Neural cell (in vitro differentiated cells): ENCODE data around the gene CD6. TPM values are rescaled to one million over a fixed set of nuclear protein-coding genes. Genes with fewer than 3 reads are reported as not detected.

ENCODE experiments used
- H2AFZ ChIP-seq: fragments of 200-600, 300-800 bp; sonication (generic), shearing (Covaris generic); 2 replicates; pipeline ENCODE4 v1.6.0; 2014; ENCODE audit warnings: low read depth, mild to moderate bottlenecking, antibody characterized with exemption, low read length, moderate library complexity
- H3F3A ChIP-seq: fragments of 200-600 bp; shearing (Covaris generic); 2 replicates; pipeline ENCODE4 v1.6.1; 2016; ENCODE audit warnings: mild to moderate bottlenecking, moderate library complexity, mixed read lengths, antibody characterized with exemption, low read length; ENCODE audit not compliant: insufficient read depth, poor library complexity, severe bottlenecking
- H3K27ac ChIP-seq: fragments of 200-600, 300-800 bp; sonication (generic), shearing (Covaris generic); 2 replicates; pipeline ENCODE4 v1.5.1; 2014; ENCODE audit warnings: mild to moderate bottlenecking, low read length, moderate library complexity
- H3K27me3 ChIP-seq: fragments of 300-800, 200-600 bp; sonication (generic), shearing (Covaris generic); 2 replicates; pipeline ENCODE4 v1.6.0; 2014; ENCODE audit warnings: mild to moderate bottlenecking, low read depth, low read length, moderate library complexity; ENCODE audit not compliant: insufficient read depth
- H3K36me3 ChIP-seq: fragments of 300-800, 200-600 bp; sonication (generic), shearing (Covaris generic); 2 replicates; pipeline ENCODE4 v1.5.1; 2014; ENCODE audit warnings: mild to moderate bottlenecking, antibody characterized with exemption, low read length, moderate library complexity; ENCODE audit not compliant: insufficient read depth
- H3K4me2 ChIP-seq: fragments of 300-800, 200-600 bp; sonication (generic), shearing (Covaris generic); 2 replicates; pipeline ENCODE4 v1.6.0; 2014; ENCODE audit warnings: mild to moderate bottlenecking, low read length
- H3K4me3 ChIP-seq: fragments of 300-800, 200-600 bp; sonication (generic), shearing (Covaris generic); 2 replicates; pipeline ENCODE4 v1.5.1; 2014; ENCODE audit warnings: mild to moderate bottlenecking, low read length, moderate library complexity
- H3K79me2 ChIP-seq: fragments of 200-600 bp; shearing (Covaris generic); replicated peaks from 2 replicates; pipeline ENCODE4 v1.6.0; 2014; ENCODE audit warnings: mild to moderate bottlenecking, low read length, moderate library complexity; ENCODE audit not compliant: insufficient read depth
- H3K9ac ChIP-seq: fragments of 300-800, 200-600 bp; sonication (generic), shearing (Covaris generic); 2 replicates; pipeline ENCODE4 v1.6.1; 2016; ENCODE audit warnings: mild to moderate bottlenecking, low read length, mixed read lengths
- H3K9me2 ChIP-seq: fragments of 200-600 bp; shearing (Covaris generic); 2 replicates; pipeline ENCODE4 v1.6.1; 2016; ENCODE audit warnings: mild to moderate bottlenecking, low read length, mixed read lengths; ENCODE audit not compliant: insufficient read depth
- H3K9me3 ChIP-seq: fragments of 200-600, 300-800 bp; sonication (generic), shearing (Covaris generic); 2 replicates; pipeline ENCODE4 v1.6.1; 2016; ENCODE audit warnings: mild to moderate bottlenecking, mixed run types, low read length, moderate library complexity, mixed read lengths
- H4K20me1 ChIP-seq: fragments of 200-600 bp; shearing (Covaris generic); 2 replicates; pipeline ENCODE4 v1.6.1; 2016; ENCODE audit warnings: mild to moderate bottlenecking, mixed run types; ENCODE audit not compliant: insufficient read depth
- EP300 ChIP-seq: fragments of 450-650 bp; conservative IDR thresholded peaks from 2 replicates; pipeline ENCODE4 v1.6.1; 2014; ENCODE audit warnings: antibody characterized with exemption, mild to moderate bottlenecking, moderate library complexity; ENCODE audit not compliant: poor library complexity, severe bottlenecking
- EZH2 ChIP-seq: fragments of 200-600, 300-800 bp; shearing (Covaris generic), sonication (generic); IDR thresholded peaks from 2 replicates; pipeline ENCODE4 v1.6.1; 2014; ENCODE audit warnings: antibody characterized with exemption, low read length, borderline replicate concordance, mild to moderate bottlenecking; ENCODE audit not compliant: insufficient read depth, poor library complexity, severe bottlenecking
- MXI1 ChIP-seq: fragments of 450-650 bp; conservative IDR thresholded peaks from 2 replicates; pipeline ENCODE4 v1.6.1; 2014; ENCODE audit warnings: antibody characterized with exemption, mild to moderate bottlenecking; ENCODE audit not compliant: poor library complexity, severe bottlenecking
- POLR2AphosphoS5 ChIP-seq: IDR thresholded peaks from 2 replicates; pipeline ENCODE4 v1.6.1; 2012
- RAD21 ChIP-seq: fragments of 450-650 bp; conservative IDR thresholded peaks from 2 replicates; pipeline ENCODE4 v1.6.1; 2014; ENCODE audit warnings: antibody characterized with exemption, mild to moderate bottlenecking, moderate library complexity
- SMC3 ChIP-seq: fragments of 450-650 bp; conservative IDR thresholded peaks from 2 replicates; pipeline ENCODE4 v1.6.1; 2014; ENCODE audit warnings: antibody characterized with exemption, mild to moderate bottlenecking, moderate library complexity; ENCODE audit not compliant: poor library complexity
- TAF1 ChIP-seq: IDR thresholded peaks from 2 replicates; pipeline ENCODE4 v1.6.1; 2012; ENCODE audit warnings: low read depth
- polyA plus RNA-seq: library from polyadenylated mRNA; depleted of rRNA; stranded (reverse); fragments of >200 nt; gene quantifications from 2 replicates; pipeline ENCODE4 v1.2.3, GENCODE V29; 2014
- TF ChIP-seq, protein P1 (sequence below): IDR thresholded peaks from 2 replicates; pipeline ENCODE4 v1.6.1; 2012; ENCODE audit warnings: borderline replicate concordance
- TF ChIP-seq, protein P2 (sequence below): fragments of 450-650 bp; IDR thresholded peaks from 2 replicates; pipeline ENCODE4 v1.5.1; 2014; ENCODE audit warnings: antibody characterized with exemption, mild to moderate bottlenecking, moderate library complexity; ENCODE audit not compliant: poor library complexity, severe bottlenecking

The CD6 gene
- polyA plus RNA-seq, 1 donor from 2014 or later: not detected

DNA sequence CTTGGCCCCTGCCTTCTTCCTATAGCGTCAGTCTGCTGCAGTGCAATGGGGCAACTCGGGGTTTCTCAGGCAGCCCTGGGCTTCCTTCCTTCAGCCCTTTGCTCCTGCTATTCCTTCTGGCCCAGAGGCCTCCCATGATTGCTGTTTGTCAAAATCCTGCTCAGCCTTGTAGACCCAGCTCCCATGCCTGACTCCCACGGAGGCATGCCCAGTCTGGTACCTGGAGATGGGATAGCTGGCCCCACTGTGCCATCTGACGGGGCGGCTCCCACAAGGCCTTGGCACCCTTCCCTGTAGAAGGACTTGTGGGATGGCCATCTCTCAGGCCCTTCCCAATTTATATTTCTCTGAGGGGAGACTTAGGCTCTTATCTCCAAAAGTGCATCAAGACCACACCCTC, 590 bp upstream of the CD6 start:
- Histone ChIP-seq H3K9me3 (no peaks in the 10 kb centered on the region), H3K79me2 (no peaks in the 10 kb centered on the region), H3K27ac (no peak overlapping the region), H3K27me3 (no peaks in the 10 kb centered on the region), H3K36me3 (no peaks in the 10 kb centered on the region), H3K9ac (no peak overlapping the region), H3K9me2 (no peaks in the 10 kb centered on the region), H3K4me2 (no peak overlapping the region), H3K4me3 (no peak overlapping the region), H3F3A (no peaks in the 10 kb centered on the region), H2AFZ (no peak overlapping the region), H4K20me1 (no peaks in the 10 kb centered on the region)
- no peak for TF ChIP-seq RAD21

DNA sequence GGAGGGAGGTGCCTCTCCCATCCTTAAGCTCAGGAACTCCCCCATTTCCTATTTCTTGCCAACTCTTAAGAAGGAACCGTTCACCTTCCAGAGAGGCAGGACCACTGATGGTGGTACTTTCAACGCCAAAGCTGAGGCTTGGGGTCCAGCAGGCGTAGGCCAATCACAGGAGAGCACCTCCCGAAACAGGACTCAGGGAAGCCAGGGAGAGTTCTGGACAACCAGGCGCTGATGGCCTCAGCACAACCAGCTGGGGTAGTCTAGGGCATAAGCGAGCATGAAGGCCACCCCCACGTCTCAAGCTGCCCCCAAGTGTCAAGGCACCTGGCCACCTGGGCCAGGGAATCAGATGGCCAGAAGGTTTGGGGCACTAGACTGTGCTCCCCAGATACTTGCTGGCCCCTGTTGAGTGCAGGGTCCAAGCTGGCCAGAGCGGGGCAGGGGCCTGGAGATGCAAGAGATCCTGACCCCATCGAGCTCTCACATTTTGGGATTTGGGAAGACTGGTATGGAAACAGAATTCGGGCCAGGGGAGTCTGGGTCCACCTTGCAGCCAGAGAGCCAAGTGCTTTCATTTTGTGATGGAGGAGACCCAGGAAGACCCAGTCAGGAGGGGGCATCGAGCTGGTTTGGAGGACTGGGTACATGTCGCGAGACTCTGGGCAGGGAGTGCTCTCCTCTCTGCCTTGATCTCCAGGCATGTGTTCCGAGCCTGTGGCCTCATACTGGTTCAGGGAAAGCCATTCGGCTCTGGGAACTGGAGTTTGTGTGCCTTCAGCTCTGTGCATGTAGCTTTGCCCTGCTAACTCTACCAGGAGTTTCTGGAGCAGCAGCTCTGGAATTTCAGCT, 926 bp downstream of the CD6 start:
- H3K36me3 ChIP-seq: no peaks in the 10 kb centered on the region
- H3K79me2 ChIP-seq: no peaks in the 10 kb centered on the region
- no peaks in the 10 kb centered on the region for H3K27me3 ChIP-seq
- no peak overlapping the region for H3K4me3 ChIP-seq
- H4K20me1 ChIP-seq: no peaks in the 10 kb centered on the region
- no peak for TF ChIP-seq EP300
- no peak for TF ChIP-seq RAD21
- TF ChIP-seq, protein P1, sequence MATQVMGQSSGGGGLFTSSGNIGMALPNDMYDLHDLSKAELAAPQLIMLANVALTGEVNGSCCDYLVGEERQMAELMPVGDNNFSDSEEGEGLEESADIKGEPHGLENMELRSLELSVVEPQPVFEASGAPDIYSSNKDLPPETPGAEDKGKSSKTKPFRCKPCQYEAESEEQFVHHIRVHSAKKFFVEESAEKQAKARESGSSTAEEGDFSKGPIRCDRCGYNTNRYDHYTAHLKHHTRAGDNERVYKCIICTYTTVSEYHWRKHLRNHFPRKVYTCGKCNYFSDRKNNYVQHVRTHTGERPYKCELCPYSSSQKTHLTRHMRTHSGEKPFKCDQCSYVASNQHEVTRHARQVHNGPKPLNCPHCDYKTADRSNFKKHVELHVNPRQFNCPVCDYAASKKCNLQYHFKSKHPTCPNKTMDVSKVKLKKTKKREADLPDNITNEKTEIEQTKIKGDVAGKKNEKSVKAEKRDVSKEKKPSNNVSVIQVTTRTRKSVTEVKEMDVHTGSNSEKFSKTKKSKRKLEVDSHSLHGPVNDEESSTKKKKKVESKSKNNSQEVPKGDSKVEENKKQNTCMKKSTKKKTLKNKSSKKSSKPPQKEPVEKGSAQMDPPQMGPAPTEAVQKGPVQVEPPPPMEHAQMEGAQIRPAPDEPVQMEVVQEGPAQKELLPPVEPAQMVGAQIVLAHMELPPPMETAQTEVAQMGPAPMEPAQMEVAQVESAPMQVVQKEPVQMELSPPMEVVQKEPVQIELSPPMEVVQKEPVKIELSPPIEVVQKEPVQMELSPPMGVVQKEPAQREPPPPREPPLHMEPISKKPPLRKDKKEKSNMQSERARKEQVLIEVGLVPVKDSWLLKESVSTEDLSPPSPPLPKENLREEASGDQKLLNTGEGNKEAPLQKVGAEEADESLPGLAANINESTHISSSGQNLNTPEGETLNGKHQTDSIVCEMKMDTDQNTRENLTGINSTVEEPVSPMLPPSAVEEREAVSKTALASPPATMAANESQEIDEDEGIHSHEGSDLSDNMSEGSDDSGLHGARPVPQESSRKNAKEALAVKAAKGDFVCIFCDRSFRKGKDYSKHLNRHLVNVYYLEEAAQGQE: no peak
- no peak for TF ChIP-seq SMC3
- TF ChIP-seq POLR2AphosphoS5: no peak
- no peak for TF ChIP-seq EZH2
- TF ChIP-seq, protein P2, sequence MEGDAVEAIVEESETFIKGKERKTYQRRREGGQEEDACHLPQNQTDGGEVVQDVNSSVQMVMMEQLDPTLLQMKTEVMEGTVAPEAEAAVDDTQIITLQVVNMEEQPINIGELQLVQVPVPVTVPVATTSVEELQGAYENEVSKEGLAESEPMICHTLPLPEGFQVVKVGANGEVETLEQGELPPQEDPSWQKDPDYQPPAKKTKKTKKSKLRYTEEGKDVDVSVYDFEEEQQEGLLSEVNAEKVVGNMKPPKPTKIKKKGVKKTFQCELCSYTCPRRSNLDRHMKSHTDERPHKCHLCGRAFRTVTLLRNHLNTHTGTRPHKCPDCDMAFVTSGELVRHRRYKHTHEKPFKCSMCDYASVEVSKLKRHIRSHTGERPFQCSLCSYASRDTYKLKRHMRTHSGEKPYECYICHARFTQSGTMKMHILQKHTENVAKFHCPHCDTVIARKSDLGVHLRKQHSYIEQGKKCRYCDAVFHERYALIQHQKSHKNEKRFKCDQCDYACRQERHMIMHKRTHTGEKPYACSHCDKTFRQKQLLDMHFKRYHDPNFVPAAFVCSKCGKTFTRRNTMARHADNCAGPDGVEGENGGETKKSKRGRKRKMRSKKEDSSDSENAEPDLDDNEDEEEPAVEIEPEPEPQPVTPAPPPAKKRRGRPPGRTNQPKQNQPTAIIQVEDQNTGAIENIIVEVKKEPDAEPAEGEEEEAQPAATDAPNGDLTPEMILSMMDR: no peak
- no peak for TF ChIP-seq TAF1
- TF ChIP-seq MXI1: no peak
- H3K9me3 ChIP-seq: no peaks in the 10 kb centered on the region
- no peaks in the 10 kb centered on the region for H3F3A ChIP-seq
- H2AFZ ChIP-seq: no peak overlapping the region
- H3K9ac ChIP-seq: no peak overlapping the region
- no peak overlapping the region for H3K27ac ChIP-seq
- H3K4me2 ChIP-seq: no peak overlapping the region
- H3K9me2 ChIP-seq: no peaks in the 10 kb centered on the region
